Prostate gland (tissue), 2 donors: ENCODE measurements around the gene PLA2G2E. TPM values are rescaled to one million over a fixed set of nuclear protein-coding genes. Genes with fewer than 3 reads are reported as not detected.

Source experiments
- DNase-seq: peaks from one replicate; pipeline ENCODE4 v3.0.0-alpha.2; 2019; ENCODE audit warnings: low spot score
- H3K27ac ChIP-seq, 2 donors: fragments of 200-600 bp; sonication (generic); 2 replicates each; pipeline ENCODE4 v1.5.1; 2017 to 2019
- H3K27me3 ChIP-seq: fragments of 200-600 bp; sonication (generic); replicated peaks from 2 replicates; pipeline ENCODE4 v1.5.1; 2019; ENCODE audit not compliant: insufficient read depth
- H3K36me3 ChIP-seq, 2 donors: fragments of 200-600 bp; sonication (generic); 1 replicate in 1 of 2; 2 replicates in 1 of 2; pipeline versions ENCODE4 v1.5.1 to v1.8.1; 2017 to 2019
- H3K4me1 ChIP-seq: fragments of 200-600 bp; sonication (generic); replicated peaks from 2 replicates; pipeline ENCODE4 v1.5.1; 2019
- H3K4me3 ChIP-seq, 2 donors: fragments of 200-600 bp; sonication (generic); 2 replicates each; pipeline ENCODE4 v1.5.1; 2017 to 2019
- H3K9me3 ChIP-seq: fragments of 200-600 bp; sonication (generic); 2 replicates; pipeline ENCODE4 v1.5.1; 2017
- POLR2A ChIP-seq: fragments of 450-650 bp; IDR thresholded peaks from one replicate; pipeline ENCODE4 v1.6.1; 2016; ENCODE audit warnings: antibody characterized with exemption, mild to moderate bottlenecking
- POLR2AphosphoS5 ChIP-seq: sonication (generic); formaldehyde crosslinking; IDR thresholded peaks from one replicate; pipeline ENCODE4 v1.6.1; 2017; ENCODE audit warnings: antibody characterized with exemption
- WGBS: methylation state at CpG from one replicate; pipeline ENCODE4 v1.1.5; 2018; 5-methylcytosine and 5-hydroxymethylcytosine counted together
- intact Hi-C: fragments of 100-400 bp; cut with DNase I; formaldehyde crosslinking; loops from one replicate; pipeline ENCODE4 v1.14.2; 2022
- total RNA-seq, 2 donors: library from RNA; depleted of rRNA; stranded (reverse); fragments of >200 nt; gene quantifications; one replicate each; pipeline ENCODE4 v1.1.0, GENCODE V29; 2016
- TF ChIP-seq, protein P1 (sequence below), 4 experiments: fragments of 200-600 bp in 2 of 4; fragments of 450-650 bp in 2 of 4; sonication (generic) in 2 of 4; IDR thresholded peaks; 1 replicate in 3 of 4; 2 replicates in 1 of 4; pipeline ENCODE4 v1.5.1; 2016 to 2019; ENCODE audit warnings: antibody characterized with exemption in 4 of 4, mild to moderate bottlenecking in 2 of 4, moderate library complexity in 2 of 4

The PLA2G2E gene
- total RNA-seq, 2 donors from 2014 or later: not detected

DNA sequence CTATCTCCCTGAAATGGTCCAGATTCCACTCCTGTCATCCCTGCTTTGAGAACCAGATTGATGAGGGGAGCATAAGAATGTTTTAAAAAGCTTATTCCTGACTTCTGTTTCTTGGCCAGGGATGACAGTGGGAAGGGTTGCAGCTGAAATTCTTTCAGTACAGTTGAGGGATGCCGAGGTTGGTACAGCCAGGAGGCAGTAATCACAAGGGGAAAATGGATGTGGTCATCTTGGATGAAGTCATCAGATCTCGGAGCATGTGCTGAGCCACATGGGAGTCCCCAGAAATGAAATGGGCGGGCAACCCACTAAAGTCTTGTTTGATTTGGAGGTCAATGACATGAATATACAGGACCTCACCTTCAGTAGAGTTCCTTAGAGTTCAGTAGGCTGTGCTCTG, 18.7 kb upstream of the PLA2G2E start:
- WGBS: 73% methylated on average over 3 of the region's 3 CpGs
- Histone ChIP-seq H3K4me1 (no peaks in the 10 kb centered on the region), H3K27me3 (no peaks in the 10 kb centered on the region), H3K9me3 (no peaks in the 10 kb centered on the region), H3K27ac (no peak overlapping the region), H3K4me3 (no peak overlapping the region), H3K36me3 (no peaks in the 10 kb centered on the region)
- DNase-seq: no peak
- TF ChIP-seq POLR2AphosphoS5: no peak
- intact Hi-C loops: no loop called here

DNA sequence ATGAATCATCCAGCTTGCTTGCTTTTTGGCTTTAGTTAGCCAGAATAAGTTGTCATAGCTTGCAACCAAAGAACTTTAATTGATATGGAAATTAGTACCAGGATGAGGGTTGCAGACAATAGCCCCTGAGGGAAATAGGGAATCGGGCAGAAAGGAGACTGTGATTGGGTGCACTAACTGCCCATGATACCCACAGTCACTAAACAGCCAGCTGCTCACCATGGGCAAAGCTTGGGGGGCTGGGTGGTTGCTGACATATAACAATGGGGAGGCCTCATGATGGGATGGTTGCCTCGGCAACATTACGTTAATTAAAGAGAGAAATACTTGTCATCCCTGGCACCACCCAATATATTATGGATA, 17.8 kb upstream of the PLA2G2E start:
- Histone ChIP-seq H3K4me1 (no peaks in the 10 kb centered on the region), H3K27ac (no peak overlapping the region), H3K27me3 (no peaks in the 10 kb centered on the region), H3K9me3 (no peaks in the 10 kb centered on the region), H3K4me3 (no peak overlapping the region), H3K36me3 (no peaks in the 10 kb centered on the region)
- no peak for DNase-seq
- intact Hi-C loops: no loop called here
- TF ChIP-seq, protein P1, sequence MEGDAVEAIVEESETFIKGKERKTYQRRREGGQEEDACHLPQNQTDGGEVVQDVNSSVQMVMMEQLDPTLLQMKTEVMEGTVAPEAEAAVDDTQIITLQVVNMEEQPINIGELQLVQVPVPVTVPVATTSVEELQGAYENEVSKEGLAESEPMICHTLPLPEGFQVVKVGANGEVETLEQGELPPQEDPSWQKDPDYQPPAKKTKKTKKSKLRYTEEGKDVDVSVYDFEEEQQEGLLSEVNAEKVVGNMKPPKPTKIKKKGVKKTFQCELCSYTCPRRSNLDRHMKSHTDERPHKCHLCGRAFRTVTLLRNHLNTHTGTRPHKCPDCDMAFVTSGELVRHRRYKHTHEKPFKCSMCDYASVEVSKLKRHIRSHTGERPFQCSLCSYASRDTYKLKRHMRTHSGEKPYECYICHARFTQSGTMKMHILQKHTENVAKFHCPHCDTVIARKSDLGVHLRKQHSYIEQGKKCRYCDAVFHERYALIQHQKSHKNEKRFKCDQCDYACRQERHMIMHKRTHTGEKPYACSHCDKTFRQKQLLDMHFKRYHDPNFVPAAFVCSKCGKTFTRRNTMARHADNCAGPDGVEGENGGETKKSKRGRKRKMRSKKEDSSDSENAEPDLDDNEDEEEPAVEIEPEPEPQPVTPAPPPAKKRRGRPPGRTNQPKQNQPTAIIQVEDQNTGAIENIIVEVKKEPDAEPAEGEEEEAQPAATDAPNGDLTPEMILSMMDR (IDR thresholded peaks at IDR 0.05): no peak
- TF ChIP-seq POLR2A: no peak
- TF ChIP-seq POLR2AphosphoS5: no peak
- WGBS: 90% methylated on average over 3 of the region's 3 CpGs

DNA sequence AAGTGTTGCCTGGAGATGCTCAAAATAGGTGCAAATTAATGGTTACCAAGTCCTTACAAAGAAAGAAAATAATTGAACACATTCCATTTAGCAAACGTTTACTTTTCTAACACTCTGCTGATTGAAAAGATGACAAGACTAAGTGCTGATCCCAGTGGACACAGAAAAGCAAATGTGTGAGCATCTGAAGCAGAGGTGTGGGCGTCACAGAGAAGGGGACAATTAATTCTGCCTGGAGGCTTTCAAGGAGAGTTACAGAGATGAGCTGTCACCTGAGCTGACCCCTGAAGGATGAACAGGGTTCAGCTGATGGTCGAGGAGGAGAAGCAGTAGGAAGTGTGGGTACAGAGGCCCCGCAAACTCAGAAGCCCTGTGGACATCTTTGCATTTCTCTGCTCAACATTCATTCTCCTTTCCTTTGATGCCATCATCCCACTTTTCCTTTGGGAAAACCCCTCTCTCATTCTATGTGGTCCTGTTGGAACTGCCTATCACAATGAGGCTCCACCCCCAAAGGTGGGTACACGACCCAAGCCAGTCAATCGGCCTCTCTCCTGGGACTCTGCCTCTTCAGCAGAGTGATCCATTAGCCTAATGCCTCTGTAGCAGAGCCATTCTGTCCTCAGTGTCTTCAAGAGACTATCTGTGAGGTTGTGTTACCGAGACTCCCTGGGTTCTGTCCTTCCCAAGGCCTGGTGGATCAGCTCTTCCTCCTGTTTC, 17.2 kb upstream of the PLA2G2E start:
- intact Hi-C loops: no loop called here
- Histone ChIP-seq H3K9me3 (no peaks in the 10 kb centered on the region), H3K4me3 (no peak overlapping the region), H3K27me3 (no peaks in the 10 kb centered on the region), H3K36me3 (no peaks in the 10 kb centered on the region), H3K27ac (no peak overlapping the region), H3K4me1 (no peaks in the 10 kb centered on the region)
- 66% methylated on average over 7 of the region's 7 CpGs for WGBS
- TF ChIP-seq POLR2A: no peak
- TF ChIP-seq POLR2AphosphoS5: no peak
- TF ChIP-seq, protein P1 (IDR thresholded peaks at IDR 0.05): no peak
- no peak for DNase-seq

DNA sequence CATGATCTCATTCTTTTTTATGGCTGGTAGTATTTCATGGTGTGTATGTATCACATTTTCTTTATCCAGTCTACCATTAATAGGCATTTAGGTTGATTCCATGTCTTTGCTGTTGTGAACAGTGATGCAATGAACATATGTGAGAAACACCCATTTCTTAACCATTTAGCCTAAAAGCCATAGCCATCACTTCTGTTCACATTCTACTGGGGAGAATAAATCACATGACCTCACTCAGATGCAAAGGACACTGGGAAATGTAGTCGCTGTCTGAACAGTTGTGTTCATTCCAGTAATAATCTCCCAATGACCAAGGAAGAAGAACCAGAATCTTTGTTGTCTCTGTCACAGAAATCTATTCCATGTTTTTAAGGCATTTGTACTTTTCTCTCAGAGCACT, 15.1 kb upstream of the PLA2G2E start:
- no peaks in the 10 kb centered on the region for H3K27me3 ChIP-seq
- no peak overlapping the region for H3K4me3 ChIP-seq
- intact Hi-C loops: no loop called here
- no peaks in the 10 kb centered on the region for H3K9me3 ChIP-seq
- DNase-seq: no peak
- H3K27ac ChIP-seq: no peak overlapping the region
- 94% methylated on average over 1 of the region's 1 CpG for WGBS
- H3K36me3 ChIP-seq: no peaks in the 10 kb centered on the region
- no peaks in the 10 kb centered on the region for H3K4me1 ChIP-seq
- TF ChIP-seq POLR2AphosphoS5 (no peak), POLR2A (no peak)
- TF ChIP-seq, protein P1 (IDR thresholded peaks at IDR 0.05): no peak

DNA sequence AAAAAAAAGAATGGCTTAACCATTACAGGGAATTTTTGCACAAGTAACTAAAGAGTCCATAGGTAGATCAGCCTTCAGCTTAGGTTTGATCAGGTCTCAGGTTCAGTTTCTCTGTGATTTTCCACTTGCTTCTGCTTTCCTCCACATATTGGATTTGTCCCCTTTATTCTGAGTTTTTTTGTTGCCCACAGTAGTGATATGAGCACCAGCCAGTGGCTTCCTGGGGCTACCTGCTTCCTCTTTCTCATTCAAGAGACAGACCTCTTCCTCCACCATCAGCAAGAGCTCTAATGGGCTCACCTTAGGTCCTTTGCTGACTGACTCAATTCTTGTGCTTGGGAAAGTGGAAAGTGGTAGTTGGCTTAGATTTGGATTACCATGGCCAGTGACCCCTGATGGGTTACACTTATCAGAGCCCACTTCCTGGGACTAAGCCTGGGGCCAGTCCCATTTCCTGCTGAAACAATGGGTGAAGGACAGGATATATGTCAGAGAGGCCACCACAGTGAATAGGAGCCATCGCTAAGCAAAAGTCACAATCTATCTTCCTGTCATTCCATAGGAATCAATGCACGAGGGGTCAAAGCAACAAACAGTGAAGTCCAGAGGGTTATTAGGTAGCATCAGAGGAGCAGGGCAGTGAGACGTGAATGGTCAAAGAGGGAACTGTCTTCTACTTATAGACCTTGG, 12.8 kb upstream of the PLA2G2E start:
- no peak for DNase-seq
- TF ChIP-seq, protein P1 (IDR thresholded peaks at IDR 0.05): no peak
- TF ChIP-seq POLR2AphosphoS5 (no peak), POLR2A (no peak)
- Histone ChIP-seq H3K9me3 (no peaks in the 10 kb centered on the region), H3K36me3 (no peaks in the 10 kb centered on the region), H3K4me1 (no peaks in the 10 kb centered on the region), H3K27me3 (no peaks in the 10 kb centered on the region), H3K4me3 (no peak overlapping the region), H3K27ac (no peak overlapping the region)
- intact Hi-C loops: no loop called here
- WGBS: 88% methylated on average over 3 of the region's 3 CpGs
